RWPE2 (cell line): Measurements from ENCODE around the gene CRYBB1.

Source experiments
- ATAC-seq: fragments of 200-7000 bp; cut with Tn5 transposase; 3 replicates; pipeline ENCODE4 v1.9.1; 2021; ENCODE audit warnings: low read depth
- DNase-seq: peaks from one replicate; pipeline ENCODE4 v3.0.0-alpha.2; 2020; ENCODE audit warnings: low spot score
- H3K27ac ChIP-seq: fragments of 450-650 bp; 2 replicates; pipeline ENCODE4 v1.5.1; 2017; ENCODE audit warnings: mild to moderate bottlenecking; ENCODE audit not compliant: poor library complexity, severe bottlenecking
- H3K27me3 ChIP-seq: fragments of 250-450 bp; sonication (Bioruptor Pico); 2 replicates; pipeline ENCODE4 v1.5.1; 2021; ENCODE audit warnings: mild to moderate bottlenecking, moderate library complexity; ENCODE audit not compliant: insufficient read depth, poor library complexity, severe bottlenecking
- H3K36me3 ChIP-seq: fragments of 250-450 bp; sonication (Bioruptor Pico); 2 replicates; pipeline ENCODE4 v1.5.1; 2020; ENCODE audit warnings: low read depth, mild to moderate bottlenecking, moderate library complexity
- H3K4me1 ChIP-seq: fragments of 250-450 bp; sonication (Bioruptor Pico); 2 replicates; pipeline ENCODE4 v1.5.1; 2021; ENCODE audit warnings: mild to moderate bottlenecking, moderate library complexity; ENCODE audit not compliant: insufficient read depth, poor library complexity, severe bottlenecking
- H3K4me3 ChIP-seq: fragments of 250-450 bp; sonication (Bioruptor Pico); 2 replicates; pipeline ENCODE4 v1.5.1; 2021; ENCODE audit warnings: mild to moderate bottlenecking, moderate library complexity; ENCODE audit not compliant: severe bottlenecking
- H3K9me3 ChIP-seq: fragments of 250-450 bp; sonication (Bioruptor Pico); 2 replicates; pipeline ENCODE4 v1.5.1; 2021; ENCODE audit warnings: mild to moderate bottlenecking, moderate library complexity; ENCODE audit not compliant: severe bottlenecking
- TF ChIP-seq, protein P1 (sequence below): fragments of 450-650 bp; IDR thresholded peaks from one replicate; pipeline ENCODE4 v1.5.1; 2017; ENCODE audit warnings: mild to moderate bottlenecking, moderate library complexity; ENCODE audit not compliant: poor library complexity, severe bottlenecking

CRYBB1 gene

DNA sequence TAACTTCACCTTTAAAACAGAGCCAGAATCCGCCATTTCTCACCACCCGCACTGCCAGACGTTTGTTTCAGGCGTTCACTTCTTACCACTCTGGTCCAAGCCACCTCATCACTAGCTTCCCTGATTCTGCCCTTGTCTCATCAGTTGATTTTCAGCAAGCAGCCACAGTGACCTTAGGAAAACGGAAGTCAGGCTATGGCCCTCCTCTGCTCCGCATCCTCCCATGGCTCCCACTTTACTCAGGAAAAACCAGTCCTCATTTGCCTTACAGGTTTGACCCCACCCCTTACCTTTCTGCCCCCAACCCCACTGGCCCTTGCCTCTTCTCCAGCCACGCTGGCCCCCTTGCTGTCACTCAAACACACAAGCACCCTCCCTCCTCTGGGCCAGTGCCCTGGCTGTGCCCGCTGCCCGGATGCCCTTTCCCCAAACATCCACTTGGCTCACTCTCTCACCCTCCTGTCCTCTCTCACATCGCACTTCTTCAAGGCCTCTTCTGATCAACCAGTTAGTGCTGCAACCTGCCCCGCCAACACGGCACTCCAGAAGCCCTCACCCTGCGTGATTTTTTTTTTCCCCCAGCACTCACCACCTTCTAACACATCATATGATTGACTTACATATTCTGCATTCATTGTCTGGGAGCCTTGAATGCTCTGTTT is 46.8 kb downstream of the CRYBB1 start:
- no peaks in the 10 kb centered on the region for H3K9me3 ChIP-seq
- H3K4me1 ChIP-seq = peaks cover 20% of the 10 kb centered on the region
- TF ChIP-seq, protein P1, sequence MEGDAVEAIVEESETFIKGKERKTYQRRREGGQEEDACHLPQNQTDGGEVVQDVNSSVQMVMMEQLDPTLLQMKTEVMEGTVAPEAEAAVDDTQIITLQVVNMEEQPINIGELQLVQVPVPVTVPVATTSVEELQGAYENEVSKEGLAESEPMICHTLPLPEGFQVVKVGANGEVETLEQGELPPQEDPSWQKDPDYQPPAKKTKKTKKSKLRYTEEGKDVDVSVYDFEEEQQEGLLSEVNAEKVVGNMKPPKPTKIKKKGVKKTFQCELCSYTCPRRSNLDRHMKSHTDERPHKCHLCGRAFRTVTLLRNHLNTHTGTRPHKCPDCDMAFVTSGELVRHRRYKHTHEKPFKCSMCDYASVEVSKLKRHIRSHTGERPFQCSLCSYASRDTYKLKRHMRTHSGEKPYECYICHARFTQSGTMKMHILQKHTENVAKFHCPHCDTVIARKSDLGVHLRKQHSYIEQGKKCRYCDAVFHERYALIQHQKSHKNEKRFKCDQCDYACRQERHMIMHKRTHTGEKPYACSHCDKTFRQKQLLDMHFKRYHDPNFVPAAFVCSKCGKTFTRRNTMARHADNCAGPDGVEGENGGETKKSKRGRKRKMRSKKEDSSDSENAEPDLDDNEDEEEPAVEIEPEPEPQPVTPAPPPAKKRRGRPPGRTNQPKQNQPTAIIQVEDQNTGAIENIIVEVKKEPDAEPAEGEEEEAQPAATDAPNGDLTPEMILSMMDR = no peak
- peak overlapping the region; percentile 87 for H3K27ac ChIP-seq
- ATAC-seq (no peak), DNase-seq (no peak)
- H3K36me3 ChIP-seq = no peaks in the 10 kb centered on the region
- no peak overlapping the region for H3K4me3 ChIP-seq
- H3K27me3 ChIP-seq = no peaks in the 10 kb centered on the region

DNA sequence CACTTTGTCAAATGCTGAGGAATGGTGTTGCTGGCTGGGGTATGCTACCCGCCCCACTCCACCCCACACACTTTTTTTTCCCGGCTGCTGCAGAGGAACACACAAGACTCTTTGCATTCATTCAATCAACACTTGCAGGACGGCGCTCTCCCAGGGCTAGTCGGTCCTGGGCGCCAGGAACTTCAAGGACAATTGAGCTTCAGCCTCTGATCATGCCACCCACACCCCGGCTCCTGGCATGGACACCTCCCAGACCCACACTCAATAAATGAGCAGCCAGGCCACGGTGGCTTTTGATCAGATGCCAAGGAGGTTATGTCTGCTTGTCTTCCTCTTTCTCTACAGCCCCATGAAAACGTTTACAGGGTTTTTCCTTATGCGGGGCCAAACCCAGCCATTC is 47.7 kb downstream of the CRYBB1 start:
- H3K4me3 ChIP-seq = no peak overlapping the region
- no peaks in the 10 kb centered on the region for H3K36me3 ChIP-seq
- no peaks in the 10 kb centered on the region for H3K9me3 ChIP-seq
- TF ChIP-seq, protein P1 = no peak
- no peak for ATAC-seq
- no peaks in the 10 kb centered on the region for H3K27me3 ChIP-seq
- peak overlapping the region; percentile 87 for H3K27ac ChIP-seq
- H3K4me1 ChIP-seq = peaks cover 27% of the 10 kb centered on the region
- no peak for DNase-seq

DNA sequence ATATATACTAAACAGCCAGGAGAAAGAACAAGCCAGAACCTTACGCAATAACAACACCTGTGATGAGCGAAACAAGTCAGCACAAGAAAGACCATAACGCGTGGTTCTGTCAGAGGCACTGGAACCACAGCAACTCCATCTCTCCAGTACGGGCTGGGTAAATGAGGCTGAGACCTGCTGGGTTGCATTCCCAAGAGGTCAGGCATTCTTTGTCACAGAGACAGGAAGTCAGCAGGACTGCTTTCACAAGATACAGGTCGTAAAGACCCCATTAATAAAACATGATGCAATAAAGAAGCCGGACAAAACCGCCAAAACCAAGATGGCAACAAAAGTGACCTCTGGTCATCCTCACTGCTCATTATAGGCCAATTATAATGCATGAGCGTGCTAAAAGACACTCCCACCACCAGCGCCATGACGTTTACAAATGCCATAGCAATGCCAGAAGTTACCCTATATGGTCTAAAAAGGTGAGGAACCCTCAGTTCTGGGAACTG is 49.6 kb downstream of the CRYBB1 start:
- Histone ChIP-seq H3K9me3 (no peaks in the 10 kb centered on the region), H3K27ac (peak overlapping the region; percentile 87), H3K4me3 (no peak overlapping the region), H3K27me3 (no peaks in the 10 kb centered on the region), H3K36me3 (no peaks in the 10 kb centered on the region), H3K4me1 (peaks cover 34% of the 10 kb centered on the region)
- ATAC-seq = peak; percentile 82
- DNase-seq = no peak
- TF ChIP-seq, protein P1 = no peak

DNA sequence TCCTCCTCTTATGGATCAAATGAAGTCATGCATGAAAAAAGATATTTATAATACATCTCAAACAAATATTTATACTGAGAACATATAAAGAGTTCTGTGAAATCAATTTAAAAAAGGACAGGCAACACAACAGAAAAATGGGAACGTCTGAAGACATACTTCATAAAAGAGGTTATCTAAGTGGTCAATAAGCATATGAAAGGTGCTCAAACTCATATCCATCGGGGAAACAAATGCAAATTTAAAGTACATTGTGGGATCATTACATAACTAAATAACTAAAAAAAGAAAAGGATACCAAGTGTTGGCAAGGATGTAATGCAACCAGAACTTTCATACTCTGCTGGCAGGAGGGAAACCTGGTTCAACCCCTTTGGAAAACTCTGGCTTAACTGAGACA is 50.2 kb downstream of the CRYBB1 start:
- TF ChIP-seq, protein P1 = no peak
- H3K9me3 ChIP-seq = no peaks in the 10 kb centered on the region
- peaks cover 34% of the 10 kb centered on the region for H3K4me1 ChIP-seq
- peak overlapping the region; percentile 87 for H3K27ac ChIP-seq
- no peak overlapping the region for H3K4me3 ChIP-seq
- ATAC-seq (no peak), DNase-seq (no peak)
- no peaks in the 10 kb centered on the region for H3K36me3 ChIP-seq
- H3K27me3 ChIP-seq = no peaks in the 10 kb centered on the region

DNA sequence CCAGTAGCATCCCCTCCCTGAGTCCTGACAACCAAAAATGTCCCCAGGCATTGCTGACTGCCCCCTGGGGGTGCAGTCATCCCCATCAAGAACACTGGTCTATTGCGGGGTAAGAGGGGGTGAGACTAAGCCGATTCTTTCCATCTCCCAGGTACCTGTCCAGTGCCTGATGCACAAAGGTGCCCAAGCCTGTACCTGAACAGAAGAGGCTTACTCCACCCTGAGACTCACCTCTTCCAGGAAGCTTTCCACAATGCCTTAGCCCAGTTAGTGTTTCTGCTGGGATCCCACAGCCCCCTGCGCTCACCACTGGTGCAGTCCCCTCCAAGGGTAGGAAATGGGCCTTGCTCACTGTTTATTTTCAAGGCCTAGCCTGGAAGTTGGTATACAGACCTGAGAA is 50.8 kb downstream of the CRYBB1 start:
- no peak for ATAC-seq
- Histone ChIP-seq H3K36me3 (no peaks in the 10 kb centered on the region), H3K4me1 (peaks cover 34% of the 10 kb centered on the region), H3K4me3 (no peak overlapping the region), H3K27ac (peak overlapping the region; percentile 87), H3K9me3 (no peaks in the 10 kb centered on the region), H3K27me3 (no peaks in the 10 kb centered on the region)
- TF ChIP-seq, protein P1 = no peak
- DNase-seq = no peak
